H1 (cell line): ENCODE results near the gene TMIGD2.

Experiments used
- CTCF ChIP-seq, 3 experiments: IDR thresholded peaks; 1 replicate in 2 of 3; 2 replicates in 1 of 3; pipeline versions ENCODE4 v1.5.1 to v1.6.1; 2011; ENCODE audit warnings: low read length in 3 of 3, mild to moderate bottlenecking in 3 of 3, inconsistent platforms in 2 of 3, low read depth in 1 of 3, moderate library complexity in 1 of 3; ENCODE audit not compliant: insufficient read depth in 1 of 3; ENCODE audit errors: control extremely low read depth in 1 of 3
- EZH2 ChIP-seq: fragments of 200-600 bp; sonication (generic); IDR thresholded peaks from 2 replicates; pipeline ENCODE4 v1.7.1; 2012; ENCODE audit warnings: low read depth, mild to moderate bottlenecking, moderate library complexity, low read length, inconsistent platforms; ENCODE audit not compliant: severe bottlenecking
- FOSL1 ChIP-seq: IDR thresholded peaks from 2 replicates; pipeline ENCODE4 v1.6.1; 2011; ENCODE audit warnings: mild to moderate bottlenecking, low read depth, low read length, moderate library complexity; ENCODE audit not compliant: insufficient read depth
- GABPA ChIP-seq: IDR thresholded peaks from 2 replicates; pipeline ENCODE4 v1.6.1; 2011; ENCODE audit warnings: mild to moderate bottlenecking, low read length, moderate library complexity, borderline replicate concordance; ENCODE audit not compliant: insufficient read depth
- HDAC2 ChIP-seq, 2 experiments: fragments of 300-600 bp in 1 of 2; sonication (generic) in 1 of 2; IDR thresholded peaks; 2 replicates each; pipeline ENCODE4 v1.6.1; 2011 to 2012; ENCODE audit warnings: low read depth in 2 of 2, low read length in 2 of 2, mild to moderate bottlenecking in 2 of 2, moderate library complexity in 2 of 2, borderline replicate concordance in 1 of 2, inconsistent platforms in 1 of 2
- NRF1 ChIP-seq: IDR thresholded peaks from 2 replicates; pipeline ENCODE4 v1.6.1; 2011; ENCODE audit warnings: mild to moderate bottlenecking, low read depth, low read length, improper control_type of control experiment
- POLR2A ChIP-seq, 2 experiments: IDR thresholded peaks; 1 replicate in 1 of 2; 2 replicates in 1 of 2; pipeline ENCODE4 v1.6.1; 2011; ENCODE audit warnings: low read depth in 2 of 2, low read length in 2 of 2, mild to moderate bottlenecking in 2 of 2; ENCODE audit errors: control extremely low read depth in 1 of 2
- SP1 ChIP-seq: IDR thresholded peaks from 2 replicates; pipeline ENCODE4 v1.6.1; 2011; ENCODE audit warnings: low read depth, low read length
- TEAD4 ChIP-seq: IDR thresholded peaks from 2 replicates; pipeline ENCODE4 v1.6.1; 2012; ENCODE audit warnings: low read depth, low read length, inconsistent platforms, mixed read lengths

GRCh38 chr19:4320419-4320818 is 18.2 kb upstream of the TMIGD2 start:
- no peak for TF ChIP-seq HDAC2 (IDR thresholded peaks at IDR 0.05; ENCODE audit: borderline replicate concordance in 1 of 2, low read depth in 2 of 2, low read length in 2 of 2)
- no peak for TF ChIP-seq SP1
- no peak for TF ChIP-seq NRF1
- no peak for TF ChIP-seq POLR2A (IDR thresholded peaks at IDR 0.05; ENCODE audit: control extremely low read depth in 1 of 2, low read depth in 2 of 2, low read length in 2 of 2)
- TF ChIP-seq CTCF (IDR thresholded peaks at IDR 0.05; ENCODE audit: control extremely low read depth in 1 of 3, insufficient read depth in 1 of 3, low read depth in 1 of 3, low read length in 3 of 3): no peak
- TF ChIP-seq EZH2: no peak
- no peak for TF ChIP-seq GABPA
- TF ChIP-seq TEAD4: no peak
- no peak for TF ChIP-seq FOSL1
